Right lobe of liver (tissue), 6 donors: ENCODE results near the gene S100A16. TPM values are rescaled to one million over a fixed set of nuclear protein-coding genes. Genes with fewer than 3 reads are reported as not detected.
"Not testable (repeated sequence)": the region's sequence is repeated elsewhere in the genome, so short reads cannot be mapped to it uniquely, and the experiment has no call there.

ENCODE experiments used
- ATAC-seq, 4 donors: fragments of 200-7000 bp; cut with Tn5 transposase; one replicate each; pipeline ENCODE4 v1.9.1; 2020; ENCODE audit warnings: mild to moderate bottlenecking in 4 of 4, moderate library complexity in 4 of 4
- DNase-seq, 3 donors: peaks; one replicate each; pipeline ENCODE4 v3.0.0-alpha.2; 2020
- H3K27ac ChIP-seq, 3 donors: fragments of 200-600 bp; one replicate each; pipeline ENCODE4 v1.8.0; 2022
- H3K27me3 ChIP-seq, 2 donors: fragments of 200-600 bp; one replicate each; pipeline ENCODE4 v1.8.0; 2022
- H3K36me3 ChIP-seq, 4 donors: fragments of 200-600 bp; sonication (generic) in 1 of 4; one replicate each; pipeline versions ENCODE4 v1.5.1 to v1.8.0; 2017 to 2022; ENCODE audit warnings: control low read depth in 1 of 4
- H3K4me1 ChIP-seq, 4 donors: fragments of 200-600 bp; sonication (generic) in 1 of 4; one replicate each; pipeline versions ENCODE4 v1.5.1 to v1.8.0; 2017 to 2022; ENCODE audit warnings: control low read depth in 1 of 4
- H3K4me3 ChIP-seq, 3 donors: fragments of 200-600 bp; one replicate each; pipeline ENCODE4 v1.8.0; 2022
- H3K9me3 ChIP-seq, 4 donors: fragments of 200-600 bp; sonication (generic) in 1 of 4; one replicate each; pipeline versions ENCODE4 v1.5.1 to v1.8.0; 2017 to 2022; ENCODE audit warnings: control low read depth in 1 of 4
- CTCF ChIP-seq, 4 donors: fragments of 200-600 bp in 3 of 4; fragments of 450-650 bp in 1 of 4; IDR thresholded peaks; one replicate each; pipeline versions ENCODE4 v1.5.1 to v1.8.0; 2016 to 2022; ENCODE audit warnings: antibody characterized with exemption in 4 of 4, mild to moderate bottlenecking in 2 of 4
- POLR2A ChIP-seq: fragments of 450-650 bp; IDR thresholded peaks from one replicate; pipeline ENCODE4 v1.6.1; 2017; ENCODE audit warnings: antibody characterized with exemption, mild to moderate bottlenecking
- WGBS: methylation state at CpG from one replicate; pipeline ENCODE4 v1.1.6; 2018; ENCODE audit warnings: low coverage, low lambda C conversion rate; ENCODE audit not compliant: insufficient coverage; ENCODE audit errors: missing lambda C conversion rate; 5-methylcytosine and 5-hydroxymethylcytosine counted together
- intact Hi-C, 2 donors: fragments of 100-400 bp; cut with DNase I; formaldehyde crosslinking; loops; one replicate each; pipeline versions ENCODE4 v1.11.2 to v1.14.1; 2022
- total RNA-seq, 6 experiments: library from RNA; depleted of rRNA in 2 of 6; stranded (reverse); fragments of >200 nt in 2 of 6; fragmentation: NEBNext Ultra II Directional in 3 of 6; extraction: Animal tissue kit (Norgen Biotek cat#: 25700) in 3 of 6; gene quantifications; one replicate each; pipeline versions ENCODE4 v1.1.0 to v1.2.4, GENCODE V29; 2016 to 2023
- donor health status: DM: no; HTN: yes; CAD: no.
- donor health status: DM: no; HTN: no; CAD: no.
- donor health status: DM: no; HTN: no; CAD: no.
- donor health status: DM: no; HTN: yes; CAD: no.
- donor health status: DM: no; HTN: yes; CAD: no.

Gene S100A16
- total RNA-seq, 6 experiments from 2014 or later: 55.9 to 151 (median 71.8) TPM

GRCh38 chr1:153640861-153641260, 27.9 kb upstream of the S100A16 start:
- TF ChIP-seq POLR2A (no peak), CTCF (IDR thresholded peaks at IDR 0.05) (no peak)
- Histone ChIP-seq H3K36me3 (peaks cover 8 to 92% (median 68%) of the 10 kb centered on the region in 4 donors), H3K27me3 (no peaks in the 10 kb centered on the region), H3K27ac (no peak overlapping the region), H3K4me1 (peaks cover 0 to 18% (median 8%) of the 10 kb centered on the region in 4 donors), H3K9me3 (no peaks in the 10 kb centered on the region), H3K4me3 (no peak overlapping the region)
- no peak for DNase-seq
- WGBS: 66% methylated on average over 6 of the region's 6 CpGs
- ATAC-seq: no peak
- intact Hi-C loops: loop anchor here in 1 of 2 donors (10.0 kb wide), 1 partner anchor 66 kb away; no protein-coding TSS in a partner anchor

GRCh38 chr1:153640213-153640612, 27.3 kb upstream of the S100A16 start:
- not testable (repeated sequence) for H3K27me3 ChIP-seq, DNase-seq, H3K9me3 ChIP-seq, H3K4me3 ChIP-seq, ATAC-seq, H3K27ac ChIP-seq
- Histone ChIP-seq H3K4me1 (peaks cover 0 to 24% (median 8%) of the 10 kb centered on the region in 4 donors), H3K36me3 (peaks cover 8 to 86% (median 62%) of the 10 kb centered on the region in 4 donors)
- WGBS: 89% methylated on average over 4 of the region's 5 CpGs
- intact Hi-C loops: loop anchor here in 1 of 2 donors (10.0 kb wide), 1 partner anchor 65 kb away; no protein-coding TSS in a partner anchor

GRCh38 chr1:153639280-153639679, 26.3 kb upstream of the S100A16 start:
- Histone ChIP-seq H3K27ac (no peak overlapping the region), H3K4me1 (peaks cover 0 to 25% (median 6%) of the 10 kb centered on the region in 4 donors), H3K9me3 (no peaks in the 10 kb centered on the region), H3K27me3 (no peaks in the 10 kb centered on the region), H3K4me3 (no peak overlapping the region), H3K36me3 (peaks cover 8 to 77% (median 56%) of the 10 kb centered on the region in 4 donors)
- DNase-seq: peak in 1 of 3 donors; percentile 2
- intact Hi-C loops: no loop called here
- WGBS: 89% methylated on average over 3 of the region's 3 CpGs
- no peak for TF ChIP-seq CTCF (IDR thresholded peaks at IDR 0.05)
- no peak for TF ChIP-seq POLR2A
- no peak for ATAC-seq

- 76% methylated on average over 6 of the region's 6 CpGs for WGBS
- Histone ChIP-seq H3K4me1 (peaks cover 0 to 16% (median 0%) of the 10 kb centered on the region in 4 donors), H3K4me3 (no peak overlapping the region), H3K27ac (no peak overlapping the region), H3K36me3 (peaks cover 8 to 72% (median 52%) of the 10 kb centered on the region in 4 donors), H3K9me3 (no peaks in the 10 kb centered on the region), H3K27me3 (no peaks in the 10 kb centered on the region)
- TF ChIP-seq CTCF (IDR thresholded peaks at IDR 0.05) (no peak), POLR2A (no peak)
- ATAC-seq (no peak), DNase-seq (peak in 1 of 3 donors; percentile 4)
- intact Hi-C loops: no loop called here
These were observed 25.3 kb upstream of the S100A16 start for GRCh38 chr1:153638261-153638660.

- WGBS: 56% methylated on average over 4 of the region's 9 CpGs
- intact Hi-C loops: no loop called here
- DNase-seq (no peak), ATAC-seq (no peak)
- Histone ChIP-seq H3K36me3 (peaks cover 0 to 53% (median 35%) of the 10 kb centered on the region in 4 donors), H3K27ac (no peak overlapping the region), H3K9me3 (no peaks in the 10 kb centered on the region), H3K4me3 (no peak overlapping the region), H3K4me1 (peaks cover 0 to 12% (median under 1%) of the 10 kb centered on the region in 4 donors), H3K27me3 (no peaks in the 10 kb centered on the region)
- TF ChIP-seq CTCF (IDR thresholded peaks at IDR 0.05) (no peak), POLR2A (no peak)
These were observed 23.4 kb upstream of the S100A16 start for GRCh38 chr1:153636312-153636711.
